Activated naive CD8-positive, alpha-beta T cell treated with anti-CD3 and anti-CD28 coated beads for 36 hours (primary cell): ENCODE results near the gene SPATA20. TPM values are rescaled to one million over a fixed set of nuclear protein-coding genes. Genes with fewer than 3 reads are reported as not detected.

Experiments used
- DNase-seq: peaks from one replicate; pipeline ENCODE4 v3.0.0; 2021
- H3K27ac Mint-ChIP-seq: one replicate; pipeline ENCODE4 v1.8.0; 2022; ENCODE audit warnings: mild to moderate bottlenecking, moderate library complexity, mixed read lengths
- H3K27me3 Mint-ChIP-seq: one replicate; pipeline ENCODE4 v1.8.0; 2022; ENCODE audit warnings: mild to moderate bottlenecking, mixed read lengths
- H3K36me3 Mint-ChIP-seq: one replicate; pipeline ENCODE4 v1.8.0; 2021; ENCODE audit warnings: mild to moderate bottlenecking, mixed read lengths
- H3K4me1 Mint-ChIP-seq: one replicate; pipeline ENCODE4 v1.8.0; 2021; ENCODE audit warnings: mixed read lengths
- H3K4me3 Mint-ChIP-seq: one replicate; pipeline ENCODE4 v1.8.0; 2022; ENCODE audit warnings: mild to moderate bottlenecking, moderate library complexity, mixed read lengths
- H3K9me3 Mint-ChIP-seq: one replicate; pipeline ENCODE4 v1.8.0; 2022; ENCODE audit warnings: mixed read lengths
- total RNA-seq, 2 experiments: library from RNA; stranded (reverse); gene quantifications; one replicate each; pipeline ENCODE4 v1.2.3, GENCODE V29; 2021

SPATA20 gene
- total RNA-seq, 2 experiments from 2014 or later: 32.4 to 36.3 TPM

- H3K4me1 Mint-ChIP-seq: peaks cover 17% of the 10 kb centered on the region
- H3K27me3 Mint-ChIP-seq: no peaks in the 10 kb centered on the region
- H3K9me3 Mint-ChIP-seq: no peaks in the 10 kb centered on the region
- H3K27ac Mint-ChIP-seq: no peak overlapping the region
- H3K4me3 Mint-ChIP-seq: no peak overlapping the region
- no peaks in the 10 kb centered on the region for H3K36me3 Mint-ChIP-seq
- DNase-seq: no peak
Measured at GRCh38 chr17:50514936-50515702, 31.9 kb upstream of the SPATA20 start.

- Mint-ChIP-seq H3K27ac (no peak overlapping the region), H3K4me3 (no peak overlapping the region), H3K9me3 (no peaks in the 10 kb centered on the region), H3K36me3 (no peaks in the 10 kb centered on the region), H3K4me1 (peaks cover 2% of the 10 kb centered on the region), H3K27me3 (no peaks in the 10 kb centered on the region)
- no peak for DNase-seq
Measured at GRCh38 chr17:50517011-50517410, 30.0 kb upstream of the SPATA20 start.

- no peak for DNase-seq
- Mint-ChIP-seq H3K27ac (no peak overlapping the region), H3K9me3 (no peaks in the 10 kb centered on the region), H3K36me3 (no peaks in the 10 kb centered on the region), H3K4me3 (no peak overlapping the region), H3K27me3 (no peaks in the 10 kb centered on the region), H3K4me1 (no peaks in the 10 kb centered on the region)
Measured at GRCh38 chr17:50517504-50518383, 29.2 kb upstream of the SPATA20 start.

GRCh38 chr17:50518384-50519023, 28.5 kb upstream of the SPATA20 start:
- H3K4me1 Mint-ChIP-seq: no peaks in the 10 kb centered on the region
- H3K27me3 Mint-ChIP-seq: no peaks in the 10 kb centered on the region
- no peaks in the 10 kb centered on the region for H3K36me3 Mint-ChIP-seq
- H3K27ac Mint-ChIP-seq: no peak overlapping the region
- H3K9me3 Mint-ChIP-seq: no peaks in the 10 kb centered on the region
- no peak for DNase-seq
- no peak overlapping the region for H3K4me3 Mint-ChIP-seq

GRCh38 chr17:50519141-50519834, 27.7 kb upstream of the SPATA20 start:
- no peak overlapping the region for H3K27ac Mint-ChIP-seq
- H3K27me3 Mint-ChIP-seq: no peaks in the 10 kb centered on the region
- no peak for DNase-seq
- no peak overlapping the region for H3K4me3 Mint-ChIP-seq
- no peaks in the 10 kb centered on the region for H3K4me1 Mint-ChIP-seq
- H3K9me3 Mint-ChIP-seq: no peaks in the 10 kb centered on the region
- H3K36me3 Mint-ChIP-seq: no peaks in the 10 kb centered on the region

- Mint-ChIP-seq H3K9me3 (no peaks in the 10 kb centered on the region), H3K36me3 (no peaks in the 10 kb centered on the region), H3K4me1 (no peaks in the 10 kb centered on the region), H3K27me3 (no peaks in the 10 kb centered on the region), H3K4me3 (no peak overlapping the region), H3K27ac (no peak overlapping the region)
- DNase-seq: no peak
Measured at GRCh38 chr17:50520483-50520882, 26.5 kb upstream of the SPATA20 start.

GRCh38 chr17:50521514-50521913, 25.5 kb upstream of the SPATA20 start:
- H3K4me1 Mint-ChIP-seq: no peaks in the 10 kb centered on the region
- no peaks in the 10 kb centered on the region for H3K9me3 Mint-ChIP-seq
- H3K4me3 Mint-ChIP-seq: no peak overlapping the region

GRCh38 chr17:50522766-50523165, 24.2 kb upstream of the SPATA20 start:
- Mint-ChIP-seq H3K27ac (no peak overlapping the region), H3K36me3 (no peaks in the 10 kb centered on the region), H3K9me3 (no peaks in the 10 kb centered on the region), H3K4me1 (no peaks in the 10 kb centered on the region), H3K4me3 (no peak overlapping the region), H3K27me3 (no peaks in the 10 kb centered on the region)
- no peak for DNase-seq

More at GRCh38 chr17:50521514-50521913, 25.5 kb upstream of the SPATA20 start:
- Mint-ChIP-seq H3K27ac (no peak overlapping the region), H3K36me3 (no peaks in the 10 kb centered on the region), H3K27me3 (no peaks in the 10 kb centered on the region)
- no peak for DNase-seq

- no peaks in the 10 kb centered on the region for H3K27me3 Mint-ChIP-seq
- no peaks in the 10 kb centered on the region for H3K36me3 Mint-ChIP-seq
- no peak overlapping the region for H3K4me3 Mint-ChIP-seq
- no peak for DNase-seq
- H3K4me1 Mint-ChIP-seq: no peaks in the 10 kb centered on the region
- no peaks in the 10 kb centered on the region for H3K9me3 Mint-ChIP-seq
- H3K27ac Mint-ChIP-seq: no peak overlapping the region
Measured at GRCh38 chr17:50523208-50523607, 23.8 kb upstream of the SPATA20 start.

GRCh38 chr17:50524838-50525237, 22.1 kb upstream of the SPATA20 start:
- Mint-ChIP-seq H3K27ac (no peak overlapping the region), H3K36me3 (no peaks in the 10 kb centered on the region), H3K4me3 (no peak overlapping the region), H3K9me3 (no peaks in the 10 kb centered on the region), H3K4me1 (no peaks in the 10 kb centered on the region), H3K27me3 (peaks cover 16% of the 10 kb centered on the region)
- DNase-seq: no peak

- Mint-ChIP-seq H3K36me3 (no peaks in the 10 kb centered on the region), H3K4me3 (no peak overlapping the region), H3K27ac (no peak overlapping the region), H3K4me1 (no peaks in the 10 kb centered on the region), H3K9me3 (no peaks in the 10 kb centered on the region), H3K27me3 (peaks cover 40% of the 10 kb centered on the region)
- DNase-seq: no peak
Measured at GRCh38 chr17:50527155-50527762, 19.7 kb upstream of the SPATA20 start.

- no peak for DNase-seq
Measured at GRCh38 chr17:50527949-50528474, 19.0 kb upstream of the SPATA20 start.

GRCh38 chr17:50529849-50530248, 17.1 kb upstream of the SPATA20 start:
- Mint-ChIP-seq H3K4me1 (peaks cover 13% of the 10 kb centered on the region), H3K27me3 (peaks cover 64% of the 10 kb centered on the region)
- DNase-seq: no peak

More at GRCh38 chr17:50527949-50528474, 19.0 kb upstream of the SPATA20 start:
- H3K27me3 Mint-ChIP-seq: peaks cover 47% of the 10 kb centered on the region
- no peaks in the 10 kb centered on the region for H3K9me3 Mint-ChIP-seq
- H3K36me3 Mint-ChIP-seq: no peaks in the 10 kb centered on the region
- H3K4me1 Mint-ChIP-seq: no peaks in the 10 kb centered on the region
- H3K4me3 Mint-ChIP-seq: no peak overlapping the region
- H3K27ac Mint-ChIP-seq: no peak overlapping the region

GRCh38 chr17:50531428-50532025, 15.4 kb upstream of the SPATA20 start:
- H3K4me3 Mint-ChIP-seq: no peak overlapping the region
- H3K27ac Mint-ChIP-seq: no peak overlapping the region
- peaks cover 13% of the 10 kb centered on the region for H3K4me1 Mint-ChIP-seq
- peaks cover 67% of the 10 kb centered on the region for H3K27me3 Mint-ChIP-seq
- H3K36me3 Mint-ChIP-seq: no peaks in the 10 kb centered on the region
- H3K9me3 Mint-ChIP-seq: no peaks in the 10 kb centered on the region
- DNase-seq: no peak

More at GRCh38 chr17:50529849-50530248, 17.1 kb upstream of the SPATA20 start:
- Mint-ChIP-seq H3K4me3 (no peak overlapping the region), H3K27ac (no peak overlapping the region), H3K9me3 (no peaks in the 10 kb centered on the region), H3K36me3 (no peaks in the 10 kb centered on the region)
